DND-41 (cell line): ENCODE results near the gene FCGR3B.
"Not testable (repeated sequence)": the region's sequence is repeated elsewhere in the genome, so short reads cannot be mapped to it uniquely, and the experiment has no call there.

Source experiments
- EZH2 ChIP-seq: IDR thresholded peaks from 3 replicates; pipeline ENCODE4 v1.6.1; 2012; ENCODE audit warnings: borderline replicate concordance, low read depth, mild to moderate bottlenecking, moderate library complexity, low read length, inconsistent platforms; ENCODE audit not compliant: severe bottlenecking
- TF ChIP-seq, protein P1 (sequence below): IDR thresholded peaks from 2 replicates; pipeline ENCODE4 v1.5.1; 2012; ENCODE audit warnings: borderline replicate concordance, low read length, moderate library complexity, mild to moderate bottlenecking; ENCODE audit not compliant: poor library complexity, severe bottlenecking; ENCODE audit errors: extremely low read depth

DNA sequence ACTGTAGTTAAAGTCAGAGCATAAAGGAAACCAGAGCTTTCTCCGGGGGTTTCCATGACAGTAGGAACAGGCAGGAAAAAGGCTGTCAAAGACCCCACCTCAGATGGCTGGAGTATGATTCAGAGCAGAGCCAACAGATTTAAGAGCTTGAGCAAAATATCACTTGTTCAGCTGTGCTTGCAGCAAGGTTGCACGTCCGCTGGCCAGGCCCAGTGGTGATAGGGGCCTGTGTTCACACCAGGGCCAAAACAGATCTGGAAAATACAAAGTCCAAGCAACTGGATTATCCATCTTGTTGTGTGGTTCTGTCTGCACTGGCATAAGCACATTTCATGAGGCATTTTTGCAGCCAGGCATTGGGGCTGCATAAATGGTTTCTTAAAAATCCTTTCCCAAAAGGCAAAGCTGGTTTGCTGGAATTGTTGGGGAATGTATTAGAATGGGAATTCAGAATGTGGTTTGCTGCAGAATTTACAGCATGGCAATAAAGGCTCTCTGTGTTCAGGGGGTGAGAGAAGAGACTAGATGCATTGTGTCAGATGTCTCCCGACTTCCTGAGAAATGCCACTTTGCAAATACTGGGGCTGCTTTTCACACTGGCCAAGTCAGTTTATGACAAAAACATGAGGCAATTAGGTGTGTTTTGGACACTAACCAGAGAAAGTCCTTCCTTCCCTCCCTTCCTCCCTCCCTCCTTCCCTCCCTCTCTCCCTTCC lies 36.5 kb downstream of the FCGR3B start:
- TF ChIP-seq, protein P1, sequence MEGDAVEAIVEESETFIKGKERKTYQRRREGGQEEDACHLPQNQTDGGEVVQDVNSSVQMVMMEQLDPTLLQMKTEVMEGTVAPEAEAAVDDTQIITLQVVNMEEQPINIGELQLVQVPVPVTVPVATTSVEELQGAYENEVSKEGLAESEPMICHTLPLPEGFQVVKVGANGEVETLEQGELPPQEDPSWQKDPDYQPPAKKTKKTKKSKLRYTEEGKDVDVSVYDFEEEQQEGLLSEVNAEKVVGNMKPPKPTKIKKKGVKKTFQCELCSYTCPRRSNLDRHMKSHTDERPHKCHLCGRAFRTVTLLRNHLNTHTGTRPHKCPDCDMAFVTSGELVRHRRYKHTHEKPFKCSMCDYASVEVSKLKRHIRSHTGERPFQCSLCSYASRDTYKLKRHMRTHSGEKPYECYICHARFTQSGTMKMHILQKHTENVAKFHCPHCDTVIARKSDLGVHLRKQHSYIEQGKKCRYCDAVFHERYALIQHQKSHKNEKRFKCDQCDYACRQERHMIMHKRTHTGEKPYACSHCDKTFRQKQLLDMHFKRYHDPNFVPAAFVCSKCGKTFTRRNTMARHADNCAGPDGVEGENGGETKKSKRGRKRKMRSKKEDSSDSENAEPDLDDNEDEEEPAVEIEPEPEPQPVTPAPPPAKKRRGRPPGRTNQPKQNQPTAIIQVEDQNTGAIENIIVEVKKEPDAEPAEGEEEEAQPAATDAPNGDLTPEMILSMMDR = not testable (repeated sequence)
- TF ChIP-seq EZH2 = not testable (repeated sequence)
